Ectodermal cell (in vitro differentiated cells): Measurements from ENCODE around the gene ERCC4.

ENCODE experiments used
- H3K27ac ChIP-seq: 2 replicates; pipeline ENCODE4 v1.7.0; 2013; ENCODE audit warnings: mild to moderate bottlenecking, low read depth, low read length; ENCODE audit not compliant: insufficient read depth, poor library complexity, severe bottlenecking
- H3K27me3 ChIP-seq: 2 replicates; pipeline ENCODE4 v1.7.0; 2013; ENCODE audit warnings: mild to moderate bottlenecking, low read length; ENCODE audit not compliant: insufficient read depth, control insufficient read depth, poor library complexity, severe bottlenecking
- H3K36me3 ChIP-seq: one replicate; pipeline ENCODE4 v1.7.0; 2013; ENCODE audit warnings: low read length; ENCODE audit not compliant: control insufficient read depth, insufficient read depth
- H3K4me1 ChIP-seq: one replicate; pipeline ENCODE4 v1.7.0; 2013; ENCODE audit warnings: low read length; ENCODE audit not compliant: control insufficient read depth, insufficient read depth
- H3K4me3 ChIP-seq: 2 replicates; pipeline ENCODE4 v1.7.0; 2013; ENCODE audit warnings: low read depth, low read length, control low read depth; ENCODE audit not compliant: insufficient read depth
- H3K9me3 ChIP-seq: 2 replicates; pipeline ENCODE4 v1.7.0; 2013; ENCODE audit warnings: mild to moderate bottlenecking, low read length, moderate library complexity; ENCODE audit not compliant: control insufficient read depth
- WGBS, 2 experiments: methylation state at CpG; one replicate each; pipeline ENCODE4 v1.1.7; 2013; ENCODE audit warnings: missing lambda C conversion rate in 2 of 2; 5-methylcytosine and 5-hydroxymethylcytosine counted together

ERCC4 gene

DNA sequence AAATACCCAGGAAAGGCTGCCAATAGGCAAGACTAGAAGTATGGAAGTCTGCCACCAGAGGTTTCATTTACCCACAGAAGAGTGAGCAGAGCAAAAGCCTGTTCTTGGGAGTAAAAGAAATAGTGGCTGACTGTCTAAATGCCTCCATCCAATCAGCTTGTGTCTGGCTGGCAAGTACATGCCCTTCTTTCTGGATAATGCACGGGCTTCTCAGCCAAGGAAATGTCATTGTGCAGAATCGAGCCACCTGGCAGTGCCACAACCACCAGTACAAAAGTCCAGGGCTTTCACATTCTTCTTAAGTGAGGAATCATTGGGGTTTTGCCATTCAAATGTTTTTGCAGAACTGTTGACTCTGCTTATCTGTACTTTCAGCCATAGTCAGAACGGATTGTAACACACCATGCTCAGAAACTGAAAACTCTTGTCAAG lies 10.1 kb upstream of the ERCC4 start:
- WGBS, 2 experiments = 86 to 87% methylated on average over 3 of the region's 3 CpGs
- Histone ChIP-seq H3K9me3 (peaks cover 4% of the 10 kb centered on the region), H3K4me3 (no peak overlapping the region), H3K4me1 (no peaks in the 10 kb centered on the region), H3K27me3 (no peaks in the 10 kb centered on the region), H3K36me3 (no peaks in the 10 kb centered on the region), H3K27ac (no peak overlapping the region)

DNA sequence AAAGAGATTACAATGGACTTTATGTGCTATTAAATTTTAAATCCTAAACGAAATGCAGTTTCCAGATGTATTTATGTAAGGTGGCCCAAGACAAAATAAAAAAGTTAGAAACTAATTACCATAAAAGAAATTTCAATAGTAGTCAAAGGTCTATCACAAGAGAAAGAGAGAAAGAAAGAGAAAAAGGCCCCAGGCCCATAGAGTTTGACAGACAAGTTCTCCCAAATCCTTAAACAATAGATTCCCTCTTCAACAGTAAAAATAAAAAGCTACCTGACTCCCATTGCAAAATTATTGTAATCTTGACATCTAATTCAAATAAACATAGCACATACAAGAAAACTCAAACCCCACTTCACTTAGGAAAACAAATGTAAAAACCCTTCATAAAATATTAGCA lies 8.6 kb upstream of the ERCC4 start:
- WGBS, 2 experiments = no CpG with 5 or more reads among the region's 1 CpG
- Histone ChIP-seq H3K4me1 (no peaks in the 10 kb centered on the region), H3K4me3 (no peak overlapping the region), H3K27me3 (no peaks in the 10 kb centered on the region), H3K36me3 (no peaks in the 10 kb centered on the region), H3K9me3 (peaks cover 4% of the 10 kb centered on the region), H3K27ac (no peak overlapping the region)

DNA sequence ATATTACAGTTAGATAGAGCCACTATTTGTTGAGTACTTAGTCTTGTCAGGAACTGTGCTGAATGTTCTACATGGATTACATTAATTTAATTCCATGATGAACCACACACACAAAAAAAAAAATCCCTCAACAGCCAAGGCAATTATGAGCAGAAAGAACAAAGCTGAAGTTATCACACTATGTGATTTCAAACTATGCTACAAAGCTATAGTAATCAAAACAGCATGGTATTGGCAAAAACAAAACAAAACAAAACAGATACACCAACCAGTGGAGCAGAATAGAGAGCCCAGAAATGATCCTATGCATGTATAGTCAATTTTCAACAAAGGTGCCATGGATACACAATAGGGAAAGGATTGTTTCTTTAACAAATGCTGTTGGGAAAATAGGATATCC lies 8.1 kb upstream of the ERCC4 start:
- Histone ChIP-seq H3K4me3 (no peak overlapping the region), H3K9me3 (peaks cover 4% of the 10 kb centered on the region), H3K27me3 (no peaks in the 10 kb centered on the region), H3K36me3 (no peaks in the 10 kb centered on the region), H3K27ac (no peak overlapping the region), H3K4me1 (no peaks in the 10 kb centered on the region)

DNA sequence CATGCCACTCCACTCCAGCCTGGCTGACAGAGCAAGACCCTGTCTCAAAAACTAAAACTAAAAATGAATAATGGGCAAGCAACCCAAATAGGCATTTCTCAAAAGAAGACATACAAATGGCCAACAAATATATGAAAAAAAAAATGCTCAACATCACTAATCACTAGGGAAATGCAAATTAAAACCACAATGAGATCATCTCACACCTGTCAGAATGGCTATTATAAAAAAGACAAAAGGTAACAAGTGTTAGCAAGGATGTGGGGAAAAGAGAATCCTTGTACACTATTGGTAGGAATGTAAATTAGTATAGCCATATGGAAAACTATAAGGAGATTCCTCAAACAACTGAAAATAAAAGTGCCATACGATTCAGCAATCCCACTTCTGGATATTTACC lies 7.1 kb upstream of the ERCC4 start:
- H3K4me1 ChIP-seq = no peaks in the 10 kb centered on the region
- 89 to 92% methylated on average over 1 of the region's 1 CpG for WGBS, 2 experiments
- no peaks in the 10 kb centered on the region for H3K36me3 ChIP-seq
- peaks cover 4% of the 10 kb centered on the region for H3K9me3 ChIP-seq
- no peak overlapping the region for H3K27ac ChIP-seq
- no peak overlapping the region for H3K4me3 ChIP-seq
- no peaks in the 10 kb centered on the region for H3K27me3 ChIP-seq

DNA sequence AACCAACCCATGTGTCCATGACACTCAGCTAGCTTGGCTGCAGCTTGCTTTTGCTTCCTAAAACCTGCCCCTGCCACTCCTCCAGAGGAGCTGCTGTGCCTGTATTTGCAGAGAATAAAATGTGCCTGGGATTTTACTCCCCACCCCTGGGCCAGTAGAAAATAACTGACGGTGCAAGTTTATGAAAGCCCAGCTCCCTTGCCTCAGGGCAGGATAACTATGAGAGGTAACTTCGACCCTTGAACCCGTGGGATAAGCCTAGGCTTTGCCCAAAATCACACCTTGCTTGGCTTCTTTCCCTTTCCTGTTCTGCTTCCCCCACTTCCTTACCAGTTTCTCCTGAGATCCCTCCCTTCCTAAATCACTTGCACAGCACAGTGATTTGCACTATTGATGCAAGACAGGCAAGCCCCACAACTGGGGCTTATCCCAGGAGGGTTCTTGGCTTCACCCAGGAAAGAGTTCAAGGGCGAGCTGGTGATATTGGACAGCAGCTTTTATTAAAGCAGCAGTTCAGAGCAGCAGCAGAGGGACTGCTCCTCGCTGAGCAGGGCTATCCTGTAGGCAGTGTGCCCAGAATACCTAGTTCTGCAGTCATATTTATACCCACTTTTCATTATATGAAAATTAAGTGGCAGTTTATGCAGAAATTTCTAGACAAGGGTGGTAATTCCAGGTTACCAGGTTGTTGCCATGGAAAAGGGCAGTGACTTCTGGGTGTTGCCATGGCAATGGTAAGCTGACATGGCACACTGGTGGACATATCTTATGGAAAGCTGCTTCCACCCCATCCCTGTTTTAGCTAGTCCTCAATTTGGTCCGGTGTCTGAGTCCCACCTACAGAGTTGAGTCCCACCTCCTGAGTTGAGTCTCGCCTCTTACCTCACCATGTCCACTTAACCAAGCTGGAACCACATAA lies 6.3 kb upstream of the ERCC4 start:
- Histone ChIP-seq H3K27ac (no peak overlapping the region), H3K4me1 (no peaks in the 10 kb centered on the region), H3K9me3 (peaks cover 4% of the 10 kb centered on the region), H3K36me3 (no peaks in the 10 kb centered on the region), H3K4me3 (no peak overlapping the region), H3K27me3 (no peaks in the 10 kb centered on the region)
- 89 to 90% methylated on average over 7 of the region's 7 CpGs for WGBS, 2 experiments

DNA sequence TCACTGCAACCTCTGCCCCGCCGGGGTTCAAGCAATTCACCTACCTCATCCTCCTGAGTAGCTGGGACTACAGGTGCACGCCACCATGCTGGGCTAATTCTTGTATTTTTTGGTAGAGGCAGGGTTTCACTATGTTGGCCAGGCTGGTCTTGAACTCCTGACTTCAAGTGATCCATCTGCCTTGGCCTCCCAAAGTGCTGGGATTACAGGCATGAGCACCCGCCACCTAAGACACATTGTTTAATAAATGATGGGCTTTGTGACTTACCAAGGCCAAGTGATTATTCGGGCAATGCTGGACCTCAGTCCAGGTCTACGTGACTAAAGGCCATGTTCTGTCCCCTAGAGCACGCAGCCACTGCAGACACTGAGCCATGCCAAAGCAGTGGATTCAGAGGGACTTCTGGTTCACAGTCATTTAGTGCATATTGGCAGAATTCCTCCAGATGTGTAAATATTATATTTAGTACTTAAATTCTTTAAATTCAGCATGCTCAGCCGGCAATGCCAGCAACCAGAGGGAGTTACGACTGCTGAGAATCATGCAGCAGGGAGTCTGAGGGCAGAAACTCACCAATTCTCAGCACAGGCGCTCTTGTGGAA lies 4.8 kb upstream of the ERCC4 start:
- H3K9me3 ChIP-seq = peaks cover 4% of the 10 kb centered on the region
- WGBS, 2 experiments = 91 to 94% methylated on average over 10 of the region's 10 CpGs
- H3K27ac ChIP-seq = no peak overlapping the region
- no peaks in the 10 kb centered on the region for H3K36me3 ChIP-seq
- peaks cover 3% of the 10 kb centered on the region for H3K4me1 ChIP-seq
- no peak overlapping the region for H3K4me3 ChIP-seq
- no peaks in the 10 kb centered on the region for H3K27me3 ChIP-seq

DNA sequence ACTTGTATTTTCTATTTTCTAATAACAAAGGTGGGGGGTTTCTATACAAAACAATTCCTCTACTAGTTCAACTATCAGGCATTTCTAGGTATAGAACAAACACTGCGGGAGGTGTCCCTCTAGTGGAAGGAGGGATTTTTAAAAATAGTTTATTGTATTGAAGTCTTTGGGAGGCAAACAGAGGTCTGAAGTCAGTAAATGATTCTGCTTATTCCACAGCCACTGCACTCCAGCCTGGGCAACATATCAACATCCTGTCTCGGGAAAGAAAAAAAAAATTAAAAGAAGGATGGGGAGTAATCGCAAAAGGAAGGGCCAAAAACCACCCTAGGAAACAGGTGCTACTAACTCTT lies 648 bp upstream of the ERCC4 start:
- Histone ChIP-seq H3K27ac (peak overlapping the region; percentile 27), H3K4me3 (no peak overlapping the region)
- 48 to 58% methylated on average over 3 of the region's 3 CpGs for WGBS, 2 experiments

DNA sequence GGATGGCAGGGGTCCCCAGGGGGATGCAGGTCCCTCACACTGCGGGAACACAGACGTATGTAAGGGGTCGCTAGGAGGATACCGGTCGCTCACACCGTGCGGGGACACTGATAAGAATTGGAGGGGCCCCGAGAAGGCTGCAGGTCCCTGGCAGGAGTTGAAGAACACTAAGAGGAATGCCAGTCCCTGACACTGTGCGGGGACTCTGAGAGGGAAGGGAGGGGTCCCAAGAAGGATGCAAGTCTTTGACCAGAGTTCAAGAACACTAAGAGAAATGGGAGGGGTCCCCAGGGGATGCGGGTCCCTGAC lies 510 bp downstream of the ERCC4 start:
- peaks cover 3% of the 10 kb centered on the region for H3K4me1 ChIP-seq
- no peaks in the 10 kb centered on the region for H3K9me3 ChIP-seq
- 3% methylated on average over 10 of the region's 10 CpGs for WGBS, 2 experiments
- H3K36me3 ChIP-seq = no peaks in the 10 kb centered on the region
- no peak overlapping the region for H3K27ac ChIP-seq
- H3K27me3 ChIP-seq = no peaks in the 10 kb centered on the region
- H3K4me3 ChIP-seq = peak overlapping the region; percentile 98

More for the DNA sequence above, 648 bp upstream of the ERCC4 start:
- Histone ChIP-seq H3K27me3 (no peaks in the 10 kb centered on the region), H3K9me3 (no peaks in the 10 kb centered on the region), H3K4me1 (peaks cover 3% of the 10 kb centered on the region), H3K36me3 (no peaks in the 10 kb centered on the region)

DNA sequence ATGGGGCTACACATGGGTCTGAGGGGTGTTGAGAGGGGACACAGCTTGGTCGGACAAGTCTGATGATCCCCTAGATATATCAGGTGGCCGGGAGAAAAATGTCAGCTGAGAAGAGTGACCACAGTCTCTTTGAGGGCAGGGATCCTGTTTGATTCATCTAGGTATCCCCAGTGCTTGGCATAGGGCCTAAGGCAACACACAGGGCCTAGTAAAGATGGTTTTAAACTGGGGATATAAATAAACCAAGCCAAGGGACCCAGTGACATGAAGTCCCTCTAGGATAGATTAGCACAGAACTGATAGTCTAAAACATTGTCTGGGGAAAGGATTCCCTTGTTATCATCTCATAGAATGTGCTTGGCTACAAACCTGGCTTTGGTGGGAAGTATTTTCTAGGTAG lies 1.4 kb downstream of the ERCC4 start:
- WGBS, 2 experiments = 82 to 88% methylated on average over 2 of the region's 2 CpGs
- no peak overlapping the region for H3K27ac ChIP-seq
- H3K4me3 ChIP-seq = peak overlapping the region; percentile 98
- no peaks in the 10 kb centered on the region for H3K36me3 ChIP-seq
- H3K9me3 ChIP-seq = no peaks in the 10 kb centered on the region
- peaks cover 3% of the 10 kb centered on the region for H3K4me1 ChIP-seq
- no peaks in the 10 kb centered on the region for H3K27me3 ChIP-seq

DNA sequence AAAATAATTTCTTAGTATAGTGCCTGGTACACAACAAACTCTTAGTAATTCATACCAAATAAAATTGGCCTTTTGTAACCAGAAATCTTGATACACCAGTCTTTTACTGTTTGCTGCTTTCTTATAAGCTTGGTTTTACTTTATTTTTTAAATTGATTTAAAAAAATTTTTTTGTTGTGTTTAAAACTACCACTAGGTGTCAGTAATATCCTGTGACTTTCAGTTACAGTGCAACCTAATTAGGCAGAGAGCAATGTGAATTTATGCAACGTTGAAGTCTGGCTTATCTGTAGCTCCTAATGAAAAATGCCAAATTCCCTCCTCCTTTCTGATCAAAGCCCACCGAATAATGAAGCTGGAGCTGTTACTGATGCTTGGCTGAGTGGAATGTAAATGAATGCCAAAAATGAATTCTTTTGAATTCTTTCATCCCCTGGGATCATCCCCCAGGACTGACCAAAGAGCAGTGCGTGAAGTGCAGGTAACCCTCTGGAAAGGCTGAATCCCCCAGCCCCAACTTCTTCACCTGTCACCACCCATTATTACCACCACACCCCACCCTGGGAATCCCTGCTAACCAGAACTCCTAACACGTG lies 3.8 kb downstream of the ERCC4 start:
- H3K4me3 ChIP-seq = no peak overlapping the region
- H3K27ac ChIP-seq = no peak overlapping the region
- no peaks in the 10 kb centered on the region for H3K9me3 ChIP-seq
- no peaks in the 10 kb centered on the region for H3K27me3 ChIP-seq
- H3K36me3 ChIP-seq = no peaks in the 10 kb centered on the region
- H3K4me1 ChIP-seq = peaks cover 3% of the 10 kb centered on the region
- WGBS, 2 experiments = 57 to 67% methylated on average over 2 to 4 of the region's 4 CpGs
